Natural killer cell (primary cell): ENCODE results near the gene TNNT1. TPM values are rescaled to one million over a fixed set of nuclear protein-coding genes. Genes with fewer than 3 reads are reported as not detected.

Source experiments
- ATAC-seq, 3 donors: fragments of 150-1000 bp in 2 of 3; fragments of 200-7000 bp in 1 of 3; cut with Tn5 transposase; 1 replicate in 1 of 3; 2 replicates in 2 of 3; pipeline ENCODE4 v1.10.0; 2021; ENCODE audit warnings: mild to moderate bottlenecking in 2 of 3, moderate library complexity in 2 of 3
- DNase-seq, 2 donors: peaks; one replicate each; pipeline versions ENCODE4 v3.0.0 to v3.0.0-alpha.2; 2013 to 2021; ENCODE audit warnings: mixed read lengths in 1 of 2
- H3K27ac ChIP-seq: one replicate; pipeline ENCODE4 v1.5.1; 2013; ENCODE audit warnings: mild to moderate bottlenecking, low read length
- H3K27me3 ChIP-seq: one replicate; pipeline ENCODE4 v1.6.1; 2013; ENCODE audit warnings: low read length; ENCODE audit not compliant: control insufficient read depth, insufficient read depth
- H3K36me3 ChIP-seq: one replicate; pipeline ENCODE4 v1.6.1; 2013; ENCODE audit warnings: low read length; ENCODE audit not compliant: control insufficient read depth, insufficient read depth
- H3K4me1 ChIP-seq: one replicate; pipeline ENCODE4 v1.6.1; 2013; ENCODE audit warnings: low read length; ENCODE audit not compliant: control insufficient read depth, insufficient read depth
- H3K4me3 ChIP-seq: one replicate; pipeline ENCODE4 v1.5.1; 2013; ENCODE audit warnings: low read length
- H3K9me3 ChIP-seq: one replicate; pipeline ENCODE4 v1.6.1; 2013; ENCODE audit warnings: low read length; ENCODE audit not compliant: control insufficient read depth, insufficient read depth
- H3K27ac Mint-ChIP-seq, 2 donors: one replicate each; pipeline ENCODE4 v1.8.0; 2022; ENCODE audit warnings: mild to moderate bottlenecking in 2 of 2, mixed read lengths in 2 of 2, moderate library complexity in 1 of 2
- H3K27me3 Mint-ChIP-seq, 2 donors: one replicate each; pipeline ENCODE4 v1.8.0; 2022; ENCODE audit warnings: low read depth in 2 of 2, mixed read lengths in 2 of 2
- H3K36me3 Mint-ChIP-seq: one replicate; pipeline ENCODE4 v1.8.0; 2022; ENCODE audit warnings: mixed read lengths
- H3K4me1 Mint-ChIP-seq, 2 donors: one replicate each; pipeline ENCODE4 v1.8.0; 2022; ENCODE audit warnings: mixed read lengths in 2 of 2
- H3K4me3 Mint-ChIP-seq: one replicate; pipeline ENCODE4 v1.8.0; 2022; ENCODE audit warnings: mild to moderate bottlenecking, moderate library complexity, mixed read lengths
- H3K9me3 Mint-ChIP-seq, 2 donors: one replicate each; pipeline ENCODE4 v1.8.0; 2022; ENCODE audit warnings: mixed read lengths in 2 of 2
- WGBS: methylation state at CpG from one replicate; pipeline ENCODE4 v1.1.7; 2013; ENCODE audit warnings: missing lambda C conversion rate; ENCODE audit not compliant: insufficient coverage; 5-methylcytosine and 5-hydroxymethylcytosine counted together
- intact Hi-C: fragments of 100-400 bp; cut with micrococcal nuclease; formaldehyde crosslinking; loops from one replicate; pipeline ENCODE4 v1.14.2; 2022
- total RNA-seq, 4 donors: library from RNA; stranded (reverse); fragments of 120-200 nt in 1 of 4; gene quantifications; one replicate each; pipeline versions ENCODE4 v1.2.3 to v1.2.4, GENCODE V29; 2013 to 2022
- TF ChIP-seq, protein P1 (sequence below): fragments of 200-600 bp; IDR thresholded peaks from one replicate; pipeline ENCODE4 v1.8.0; 2022; ENCODE audit warnings: antibody characterized with exemption

The TNNT1 gene
- total RNA-seq, 3 donors from 2014 or later (not counting 1 experiment from before 2014, with no cell fraction given) = 0.94 TPM; not detected in 2

DNA sequence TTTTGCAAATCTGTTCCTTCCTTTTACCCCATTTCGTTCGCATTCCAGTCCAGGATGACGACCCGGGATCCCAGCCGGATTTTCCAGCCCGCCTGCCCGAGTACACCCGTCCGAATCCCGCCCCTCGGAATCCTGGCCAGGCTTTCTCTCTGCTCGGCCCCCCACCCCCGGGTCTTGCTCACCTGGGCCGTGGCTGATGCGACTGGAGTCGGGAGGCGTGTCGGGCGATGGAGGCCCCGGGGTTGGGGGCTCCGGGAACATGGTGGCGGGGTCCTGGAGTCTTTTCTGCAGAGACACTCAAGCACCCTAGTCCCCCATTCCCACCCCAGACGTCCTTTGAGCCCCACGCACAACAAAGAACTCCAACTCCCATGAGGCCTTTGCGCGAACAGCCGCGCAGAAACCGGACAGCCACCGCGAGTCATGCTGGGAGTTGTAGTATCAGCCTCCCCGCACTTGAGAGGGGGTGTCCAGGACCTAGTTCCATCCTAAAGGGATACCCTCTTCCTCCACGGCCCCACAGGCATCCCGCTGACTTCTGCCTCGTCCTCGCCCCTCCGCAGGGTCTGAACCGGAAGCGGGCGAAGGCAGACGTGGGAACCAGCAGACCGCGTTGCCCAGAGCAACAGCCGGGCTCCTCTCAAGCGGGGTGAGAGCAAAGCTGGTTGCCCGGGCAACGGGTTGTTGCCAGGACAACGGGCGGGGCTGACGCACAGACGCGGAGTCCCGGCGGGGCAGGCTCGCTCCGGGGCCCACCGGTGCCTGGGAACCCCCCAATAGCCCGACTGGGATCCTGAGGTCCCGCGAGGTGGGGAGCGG is 30.0 kb upstream of the TNNT1 start:
- H3K27ac Mint-ChIP-seq = peak overlapping the region; percentile 84 to 94
- ATAC-seq = peak; percentile 82 to 92 (median 87)

DNA sequence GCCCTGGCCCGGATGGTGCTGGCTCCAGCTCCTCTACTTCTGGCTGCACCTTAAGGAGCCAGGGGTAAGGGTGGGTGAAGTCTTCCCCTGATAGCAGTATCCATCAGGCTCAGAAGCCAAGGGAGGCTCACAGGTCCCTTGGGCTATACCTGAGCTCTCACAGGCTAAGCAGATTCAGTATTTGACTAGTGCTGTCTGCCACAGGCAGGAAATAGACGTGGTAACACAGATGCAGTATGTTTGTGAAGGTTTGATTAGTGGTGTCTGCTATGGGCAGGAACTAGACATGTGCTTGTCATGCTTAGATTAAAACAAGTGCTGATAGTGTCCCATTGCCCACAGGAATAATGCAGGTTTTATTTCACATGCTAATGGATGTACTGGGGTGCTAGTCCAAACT is 27.1 kb upstream of the TNNT1 start:
- H3K27ac Mint-ChIP-seq = no peak overlapping the region
- Histone ChIP-seq H3K4me3 (no peak overlapping the region), H3K9me3 (no peaks in the 10 kb centered on the region), H3K27ac (no peak overlapping the region), H3K4me1 (peaks cover 40% of the 10 kb centered on the region), H3K27me3 (peaks cover 49% of the 10 kb centered on the region), H3K36me3 (no peaks in the 10 kb centered on the region)
- H3K4me1 Mint-ChIP-seq = peaks cover 21 to 49% of the 10 kb centered on the region in 2 donors
- WGBS = 45% methylated on average over 2 of the region's 2 CpGs
- H3K4me3 Mint-ChIP-seq = no peak overlapping the region
- ATAC-seq = no peak
- H3K27me3 Mint-ChIP-seq = peaks cover 53% of the 10 kb centered on the region in 2 donors
- TF ChIP-seq, protein P1, sequence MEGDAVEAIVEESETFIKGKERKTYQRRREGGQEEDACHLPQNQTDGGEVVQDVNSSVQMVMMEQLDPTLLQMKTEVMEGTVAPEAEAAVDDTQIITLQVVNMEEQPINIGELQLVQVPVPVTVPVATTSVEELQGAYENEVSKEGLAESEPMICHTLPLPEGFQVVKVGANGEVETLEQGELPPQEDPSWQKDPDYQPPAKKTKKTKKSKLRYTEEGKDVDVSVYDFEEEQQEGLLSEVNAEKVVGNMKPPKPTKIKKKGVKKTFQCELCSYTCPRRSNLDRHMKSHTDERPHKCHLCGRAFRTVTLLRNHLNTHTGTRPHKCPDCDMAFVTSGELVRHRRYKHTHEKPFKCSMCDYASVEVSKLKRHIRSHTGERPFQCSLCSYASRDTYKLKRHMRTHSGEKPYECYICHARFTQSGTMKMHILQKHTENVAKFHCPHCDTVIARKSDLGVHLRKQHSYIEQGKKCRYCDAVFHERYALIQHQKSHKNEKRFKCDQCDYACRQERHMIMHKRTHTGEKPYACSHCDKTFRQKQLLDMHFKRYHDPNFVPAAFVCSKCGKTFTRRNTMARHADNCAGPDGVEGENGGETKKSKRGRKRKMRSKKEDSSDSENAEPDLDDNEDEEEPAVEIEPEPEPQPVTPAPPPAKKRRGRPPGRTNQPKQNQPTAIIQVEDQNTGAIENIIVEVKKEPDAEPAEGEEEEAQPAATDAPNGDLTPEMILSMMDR = no peak
- intact Hi-C loops = loop anchor here (5.0 kb wide), 1 partner anchor 476 kb away; no protein-coding TSS in a partner anchor
- no peaks in the 10 kb centered on the region for H3K36me3 Mint-ChIP-seq
- H3K9me3 Mint-ChIP-seq = no peaks in the 10 kb centered on the region
- peak in 1 of 2 donors; percentile 42 for DNase-seq

More for the DNA sequence above, 30.0 kb upstream of the TNNT1 start:
- peak; percentile 98 for DNase-seq
- peaks cover 31 to 44% of the 10 kb centered on the region in 2 donors for H3K27me3 Mint-ChIP-seq
- H3K36me3 Mint-ChIP-seq = no peaks in the 10 kb centered on the region
- Histone ChIP-seq H3K4me3 (peak overlapping the region; percentile 22), H3K27ac (no peak overlapping the region), H3K27me3 (peaks cover 46% of the 10 kb centered on the region), H3K36me3 (no peaks in the 10 kb centered on the region), H3K4me1 (peaks cover 29% of the 10 kb centered on the region), H3K9me3 (no peaks in the 10 kb centered on the region)
- peaks cover 12 to 31% of the 10 kb centered on the region in 2 donors for H3K4me1 Mint-ChIP-seq
- WGBS = 6% methylated on average over 61 of the region's 61 CpGs
- peak overlapping the region; percentile 80 for H3K4me3 Mint-ChIP-seq
- no peaks in the 10 kb centered on the region for H3K9me3 Mint-ChIP-seq
- intact Hi-C loops = loop anchor here (1.0 to 5.0 kb wide), 2 partner anchors 62 to 473 kb away; partner anchors contain the start of gene PPP1R12C
- TF ChIP-seq, protein P1 = no peak

DNA sequence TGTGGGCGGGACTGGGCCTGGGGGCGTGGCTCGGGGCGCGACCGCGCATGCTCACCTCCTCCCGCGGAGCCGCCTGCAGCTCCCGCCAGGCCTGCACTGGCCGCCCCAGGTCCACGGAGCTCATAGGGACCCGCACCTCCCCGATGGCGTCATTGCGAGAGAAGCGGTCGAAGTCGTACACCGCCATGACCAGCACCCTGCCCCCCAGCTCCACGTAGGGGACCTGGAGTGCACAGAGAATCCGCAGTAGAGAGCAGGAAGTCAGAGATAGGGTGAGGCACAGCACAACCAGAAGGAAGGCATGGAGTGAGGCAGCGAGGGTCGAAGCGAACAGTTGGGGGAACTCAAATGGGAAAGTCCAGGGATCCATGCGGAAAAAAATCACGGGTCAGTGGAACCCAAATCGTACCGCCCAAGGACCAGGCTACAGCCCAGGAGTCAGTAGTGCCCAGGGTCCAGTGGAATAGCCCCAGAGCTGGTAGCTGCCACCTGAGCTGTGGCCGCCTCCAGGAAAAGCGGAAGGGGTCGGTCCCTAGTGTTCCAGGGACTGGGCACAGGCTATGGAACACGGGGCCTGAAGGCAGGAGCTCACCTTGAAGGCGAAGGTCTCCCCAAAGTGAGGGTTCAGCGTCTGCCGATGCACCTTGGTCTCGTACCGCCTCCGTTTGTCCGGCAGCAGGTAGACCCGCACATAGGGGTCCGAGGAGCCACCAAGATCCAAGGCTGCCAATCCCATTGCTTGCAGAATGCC is 26.3 kb upstream of the TNNT1 start:
- intact Hi-C loops = loop anchor here (5.0 kb wide), 1 partner anchor 477 kb away; no protein-coding TSS in a partner anchor
- H3K4me1 Mint-ChIP-seq = peaks cover 21 to 44% of the 10 kb centered on the region in 2 donors
- no peak for DNase-seq
- H3K27ac Mint-ChIP-seq = no peak overlapping the region
- H3K4me3 Mint-ChIP-seq = no peak overlapping the region
- H3K27ac ChIP-seq = no peak overlapping the region
- 71% methylated on average over 43 of the region's 43 CpGs for WGBS
- H3K27me3 Mint-ChIP-seq = peaks cover 52 to 61% of the 10 kb centered on the region in 2 donors
- no peak for ATAC-seq
- TF ChIP-seq, protein P1 = no peak
- no peaks in the 10 kb centered on the region for H3K9me3 Mint-ChIP-seq
- peaks cover 42% of the 10 kb centered on the region for H3K27me3 ChIP-seq
- no peak overlapping the region for H3K4me3 ChIP-seq
- no peaks in the 10 kb centered on the region for H3K9me3 ChIP-seq
- no peaks in the 10 kb centered on the region for H3K36me3 ChIP-seq
- peaks cover 36% of the 10 kb centered on the region for H3K4me1 ChIP-seq
- H3K36me3 Mint-ChIP-seq = no peaks in the 10 kb centered on the region
